ENCODE data around the gene FNBP1.
A peak's percentile ranks its signal among the peaks of the same experiment; 100 is the strongest.

The FNBP1 gene

GRCh38 chr9:129854588-129855110 is 188.3 kb downstream of the FNBP1 start:
- DNase-seq (ENCODE audit: low read depth): no peak

DNA sequence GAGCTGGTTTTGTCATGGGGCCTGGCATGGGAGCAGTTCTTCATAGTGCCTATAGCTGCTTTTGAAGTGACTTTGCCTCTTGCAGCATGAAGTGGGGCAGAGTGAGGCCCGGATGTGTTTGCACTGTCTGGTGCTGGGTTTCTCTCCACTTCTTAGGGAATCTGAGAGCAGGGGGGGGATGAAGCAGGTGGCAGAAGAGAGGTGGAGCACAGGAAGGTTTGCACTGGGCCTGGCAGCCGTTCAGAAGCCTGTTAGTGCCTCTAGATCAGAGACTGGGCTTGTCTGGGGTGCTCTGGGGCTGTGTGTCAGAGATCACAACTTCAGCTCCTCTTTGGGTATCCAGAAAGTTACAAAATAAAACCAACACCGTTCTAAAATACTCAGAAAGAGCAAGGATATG is 189.4 kb downstream of the FNBP1 start:
- no peak for DNase-seq (ENCODE audit: low read depth)

GRCh38 chr9:129852579-129852978 is 190.4 kb downstream of the FNBP1 start:
- no peak for DNase-seq (ENCODE audit: low read depth)

DNA sequence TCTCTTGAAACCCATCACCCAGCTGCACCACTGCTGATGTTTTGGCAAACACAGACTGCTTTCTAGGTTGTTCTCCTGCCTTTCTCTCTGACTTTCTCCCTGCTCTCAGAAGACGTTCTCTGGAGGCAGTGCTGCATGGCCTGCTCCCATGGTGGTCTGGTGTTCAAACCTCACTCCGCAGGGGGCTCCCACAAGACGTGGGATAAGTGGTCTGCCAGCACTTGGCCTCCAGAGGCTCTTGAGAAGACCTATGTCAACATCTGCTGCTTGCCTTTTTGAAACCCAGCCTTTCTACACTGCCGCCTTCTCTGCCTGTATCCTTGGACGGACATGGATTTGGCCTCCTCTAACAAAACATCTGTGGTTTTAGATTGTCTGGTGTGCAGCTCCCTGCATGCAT is 191.2 kb downstream of the FNBP1 start:
- DNase-seq (ENCODE audit: low read depth): no peak

DNA sequence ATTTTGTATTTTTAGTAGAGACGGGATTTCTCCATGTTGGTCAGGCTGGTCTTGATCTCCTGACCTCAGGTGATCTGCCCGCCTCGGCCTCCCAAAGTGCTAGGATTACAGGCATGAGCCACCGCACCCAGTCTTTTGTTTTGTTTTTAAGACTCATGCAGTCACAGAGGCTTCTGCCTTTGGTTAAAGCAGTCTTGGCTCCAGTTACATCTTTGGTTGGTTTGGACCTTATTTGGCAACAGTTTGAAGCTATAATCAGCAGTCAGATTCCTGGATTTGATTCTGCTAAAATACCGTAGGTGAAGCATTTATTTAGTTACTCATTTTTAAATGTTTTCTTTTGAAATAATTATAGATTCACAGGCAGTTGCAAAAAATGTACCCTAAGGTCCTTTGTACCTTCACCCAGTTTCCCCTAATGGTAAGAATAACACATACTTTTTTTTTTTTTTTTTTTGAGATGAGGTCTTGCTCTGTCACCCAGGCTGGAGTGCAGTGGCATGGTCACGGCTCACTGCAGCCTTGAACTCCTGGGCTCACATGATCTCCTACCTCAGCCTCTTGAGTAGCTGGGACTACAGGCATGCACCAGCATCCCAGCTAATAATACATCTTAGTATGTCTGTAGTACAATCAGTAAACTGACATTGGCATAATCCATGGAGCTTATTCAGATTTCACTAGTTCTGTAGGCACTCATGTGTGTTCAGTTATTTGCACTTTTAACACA is 192.0 kb downstream of the FNBP1 start:
- no peak for DNase-seq (ENCODE audit: low read depth)

DNA sequence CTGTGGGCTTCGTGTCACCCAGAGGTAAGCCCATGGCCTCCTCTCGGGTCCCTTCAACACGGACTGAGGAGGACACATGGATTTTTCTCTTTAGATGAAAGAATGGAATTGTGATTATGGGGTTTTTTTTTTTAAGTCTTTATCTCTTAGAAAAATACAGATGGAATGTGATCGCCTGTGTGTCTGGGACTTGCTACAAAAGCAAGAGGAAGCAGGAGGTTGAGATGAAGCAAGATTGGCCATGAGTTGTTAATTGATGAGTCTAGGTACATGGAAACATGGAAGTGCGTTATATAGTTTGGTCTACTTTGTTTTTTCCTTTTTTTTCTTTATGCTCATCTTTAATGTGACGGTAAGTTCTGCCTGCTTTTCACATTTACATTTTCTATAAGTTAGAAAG is 193.1 kb downstream of the FNBP1 start:
- DNase-seq (ENCODE audit: low read depth): no peak

DNA sequence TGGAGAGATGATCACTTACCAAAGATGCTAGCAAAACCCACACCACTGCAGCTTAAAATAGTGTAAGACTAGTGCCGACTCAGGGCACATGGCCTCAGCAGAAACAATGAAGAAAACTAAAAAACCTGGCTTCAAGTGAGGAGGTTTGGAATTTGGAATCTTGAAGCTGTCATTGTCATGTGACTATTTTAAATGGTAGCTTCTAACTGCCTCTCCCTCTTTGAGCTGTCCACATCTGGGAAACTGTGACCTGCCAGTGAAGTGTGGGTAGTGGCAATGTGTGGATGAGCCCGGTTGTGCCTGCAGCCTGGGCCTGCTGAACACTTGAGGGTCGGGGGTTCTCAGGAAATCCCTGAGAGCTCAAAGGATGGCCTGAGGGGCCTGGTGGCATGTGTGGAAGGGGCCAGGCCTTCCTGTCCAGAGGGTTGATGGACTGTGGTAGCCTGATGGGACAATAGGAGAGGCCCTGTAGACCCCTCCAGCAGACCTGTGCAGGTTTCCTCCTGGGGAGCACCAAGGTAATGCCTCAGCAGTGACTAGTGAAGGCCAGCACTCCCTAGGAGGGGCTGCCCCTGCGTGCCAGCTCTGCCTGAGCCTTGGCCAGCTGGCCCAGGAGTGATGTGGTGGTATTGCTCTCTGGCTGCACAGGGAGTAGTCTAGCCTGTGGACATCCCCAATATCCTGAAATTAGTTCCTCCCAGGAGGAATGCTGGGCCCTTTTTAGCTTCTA is 194.1 kb downstream of the FNBP1 start:
- DNase-seq (ENCODE audit: low read depth): no peak

DNA sequence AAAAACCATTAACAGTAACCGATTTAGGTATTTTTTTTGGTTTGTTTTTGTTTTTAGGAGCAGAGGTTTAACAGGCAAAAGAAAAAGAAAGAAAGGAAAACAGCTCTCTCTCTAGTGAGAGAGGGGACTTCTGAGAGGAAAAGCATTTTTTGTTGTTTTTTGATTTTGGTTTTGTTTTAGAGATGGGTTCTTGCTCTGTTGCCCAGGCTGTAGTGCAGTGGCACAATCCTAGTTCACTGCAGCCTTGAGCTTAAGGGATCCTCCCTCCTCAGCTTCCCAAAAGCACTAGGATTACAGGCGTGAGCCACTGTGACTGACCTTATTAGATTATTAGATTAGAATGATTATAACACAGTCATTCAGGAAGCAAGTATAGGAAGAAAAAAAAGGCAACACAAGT is 197.6 kb downstream of the FNBP1 start:
- DNase-seq (ENCODE audit: low read depth): no peak

DNA sequence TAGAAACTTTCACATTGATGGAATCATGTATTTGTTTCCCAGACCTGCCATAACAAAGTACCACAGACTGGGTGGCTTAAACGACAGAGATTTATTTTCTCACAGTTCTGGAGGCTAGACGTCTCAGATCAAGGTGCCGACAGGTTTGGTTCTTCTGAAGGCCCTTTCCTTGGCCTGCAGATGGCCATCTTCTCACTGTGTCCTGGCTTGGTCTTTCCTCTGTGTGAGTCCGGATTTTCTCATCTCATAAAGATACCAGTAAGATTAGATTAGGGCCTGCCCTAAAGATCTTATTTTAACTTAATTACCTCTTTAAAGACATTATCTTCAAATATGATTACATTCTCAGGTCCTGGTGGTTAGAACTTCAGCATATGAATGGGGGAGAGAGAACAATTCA is 201.9 kb downstream of the FNBP1 start:
- DNase-seq (ENCODE audit: low read depth): no peak

GRCh38 chr9:129840034-129840433 is 203.0 kb downstream of the FNBP1 start:
- no peak for DNase-seq (ENCODE audit: low read depth)

- DNase-seq (ENCODE audit: low read depth): no peak
Observed at GRCh38 chr9:129839324-129840023, 203.5 kb downstream of the FNBP1 start.

DNA sequence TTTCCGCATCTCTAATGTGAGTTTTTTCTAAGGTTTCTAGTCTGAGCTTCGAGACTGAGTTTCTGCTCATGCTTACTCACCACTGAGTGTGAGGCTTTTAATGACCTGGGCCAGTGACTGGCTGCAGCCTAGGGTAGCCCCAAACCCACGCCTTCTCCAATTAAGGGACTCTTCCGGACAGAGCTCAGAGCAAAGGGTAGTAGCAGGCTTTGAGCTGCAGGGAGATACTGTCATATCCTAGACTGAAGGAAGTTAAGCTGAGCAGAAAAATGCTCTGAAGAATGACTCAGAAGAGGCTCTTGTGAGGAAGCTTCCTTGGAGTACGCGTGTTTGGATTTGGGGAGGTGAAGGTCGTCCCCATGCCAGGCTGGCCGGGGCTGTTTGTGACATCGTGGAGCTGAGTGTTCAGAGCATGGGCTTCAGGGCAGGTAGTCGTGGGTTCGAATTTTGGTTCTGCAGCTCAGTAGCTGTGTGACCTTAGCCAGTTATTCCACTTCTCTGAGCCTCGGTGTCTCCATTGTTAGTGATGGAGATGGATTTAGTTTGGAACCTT is 204.2 kb downstream of the FNBP1 start:
- DNase-seq (ENCODE audit: low read depth): peak; percentile 57
